GM19468 (cell line): ENCODE data around the gene CHAF1A.

Experiments
- ATAC-seq: cut with Tn5 transposase; IDR thresholded peaks from one replicate; pipeline ENCODE4 v1.9.1; 2021; ENCODE audit warnings: mild to moderate bottlenecking, moderate library complexity, moderate number of reproducible peaks; ENCODE audit not compliant: unreplicated experiment; ENCODE audit errors: extremely low read depth

CHAF1A gene

GRCh38 chr19:4400135-4400936 lies 2.1 kb upstream of the CHAF1A start, which contains the start of gene SH3GL1:
TSS of gene SH3GL1 (minus strand) at chr19:4400547. CDS start at chr19:4400368, 179 bp downstream.
- peak; percentile 31 for ATAC-seq

- no peak for ATAC-seq
Measured at GRCh38 chr19:4401769-4402170, 670 bp upstream of the CHAF1A start.

DNA sequence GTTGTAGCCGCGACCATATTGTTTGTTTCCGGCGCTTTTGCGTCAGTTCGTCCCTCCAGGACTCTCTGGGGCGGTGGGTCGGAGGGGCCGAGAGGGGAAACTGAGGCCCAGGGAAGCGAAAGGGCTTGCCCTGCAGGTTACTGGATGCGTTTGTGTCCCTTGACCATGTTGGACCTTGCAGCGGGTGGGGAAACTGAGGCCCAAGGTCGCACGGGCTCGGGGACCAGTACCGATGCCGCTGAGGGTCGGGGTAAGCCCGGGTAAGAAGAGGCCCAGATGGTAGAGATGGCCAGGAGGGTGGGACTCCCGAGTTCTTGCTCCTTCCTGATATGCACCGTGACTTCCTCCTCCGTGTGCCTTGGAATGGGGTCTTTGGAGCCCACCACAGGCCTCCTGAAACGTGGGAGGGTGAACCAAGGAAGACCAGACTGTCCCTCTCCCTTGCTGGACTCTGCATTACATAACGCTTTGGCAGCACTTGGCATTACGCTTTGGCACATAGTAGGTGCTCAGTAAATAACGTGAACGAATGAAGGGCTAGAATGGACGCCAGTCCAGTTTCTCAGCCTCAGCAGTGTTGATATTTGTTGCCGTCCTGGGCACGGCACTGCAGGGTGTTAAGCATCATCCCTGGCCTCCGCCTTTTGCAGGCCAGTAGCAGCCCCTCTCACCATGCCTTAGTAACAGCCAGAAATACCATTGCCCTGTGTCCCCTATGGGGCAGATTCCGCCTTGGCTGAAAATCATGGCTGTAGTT lies 743 bp downstream of the CHAF1A start:
- no peak for ATAC-seq

DNA sequence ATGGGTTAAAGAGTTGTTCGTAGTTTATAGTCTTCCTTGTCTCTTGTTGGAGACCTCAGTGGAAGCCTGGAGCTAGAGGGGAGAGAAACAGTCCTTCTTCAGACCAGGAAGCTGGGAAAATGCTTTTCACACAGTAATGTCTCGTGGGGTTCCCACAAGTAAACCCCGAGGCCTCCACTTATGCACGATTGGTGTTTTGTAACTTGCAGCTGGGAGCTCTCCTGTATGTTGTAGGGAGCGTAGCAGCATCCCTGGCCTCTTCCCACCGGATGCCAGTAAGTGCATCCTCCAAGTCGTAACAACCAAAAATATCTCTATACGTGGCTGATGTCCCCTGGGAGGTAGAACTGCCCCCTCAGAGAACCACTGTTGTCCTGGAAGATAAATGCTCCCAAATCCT lies 3.5 kb downstream of the CHAF1A start:
- ATAC-seq, result no peak

GRCh38 chr19:4406626-4407025 lies 4.2 kb downstream of the CHAF1A start:
- ATAC-seq, result no peak

GRCh38 chr19:4409123-4409933 lies 6.9 kb downstream of the CHAF1A start:
- no peak for ATAC-seq

- no peak for ATAC-seq
Measured at GRCh38 chr19:4413588-4413987, 11.1 kb downstream of the CHAF1A start.

- no peak for ATAC-seq
Measured at GRCh38 chr19:4414144-4414799, 11.8 kb downstream of the CHAF1A start.

GRCh38 chr19:4414800-4415321 lies 12.4 kb downstream of the CHAF1A start:
- no peak for ATAC-seq

DNA sequence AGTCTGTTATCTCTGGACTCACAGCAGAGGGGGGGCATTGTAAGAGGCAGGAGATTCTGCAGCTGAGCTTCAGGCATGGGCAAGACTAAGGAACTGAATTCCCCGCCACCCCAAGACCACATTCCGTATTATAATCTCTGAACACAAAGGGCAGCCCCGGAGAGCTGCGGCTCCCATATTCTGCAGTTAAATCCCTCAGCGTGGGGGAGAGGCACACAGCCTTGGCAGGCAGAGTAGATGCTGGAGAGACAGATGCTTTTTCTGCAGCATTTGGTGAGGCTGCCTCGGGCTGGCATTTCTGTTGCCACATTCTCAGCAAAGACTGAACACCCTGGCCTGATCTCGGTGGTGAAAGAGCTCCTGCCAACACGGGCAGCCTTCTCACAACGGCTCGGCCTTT lies 12.9 kb downstream of the CHAF1A start:
- no peak for ATAC-seq

DNA sequence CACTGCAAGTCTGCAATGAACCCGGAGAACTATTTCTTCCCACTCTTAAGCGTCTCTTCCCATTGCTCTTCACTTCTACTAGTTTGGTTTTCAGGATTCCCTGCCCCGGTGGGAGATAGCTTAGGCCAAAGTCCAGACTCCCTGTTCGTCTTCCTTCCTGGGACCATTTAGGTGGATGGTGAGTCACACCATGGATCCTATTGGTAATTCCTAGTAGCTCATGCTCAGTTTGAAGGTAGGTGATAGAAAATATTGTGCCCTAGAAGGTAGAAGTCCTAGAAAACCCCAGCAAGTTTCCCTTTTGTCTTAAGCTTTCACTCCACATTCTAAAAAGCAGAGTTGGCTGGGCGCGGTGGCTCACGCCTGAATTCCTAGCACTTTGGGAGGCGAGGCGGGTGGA lies 13.8 kb downstream of the CHAF1A start:
- ATAC-seq, result no peak

DNA sequence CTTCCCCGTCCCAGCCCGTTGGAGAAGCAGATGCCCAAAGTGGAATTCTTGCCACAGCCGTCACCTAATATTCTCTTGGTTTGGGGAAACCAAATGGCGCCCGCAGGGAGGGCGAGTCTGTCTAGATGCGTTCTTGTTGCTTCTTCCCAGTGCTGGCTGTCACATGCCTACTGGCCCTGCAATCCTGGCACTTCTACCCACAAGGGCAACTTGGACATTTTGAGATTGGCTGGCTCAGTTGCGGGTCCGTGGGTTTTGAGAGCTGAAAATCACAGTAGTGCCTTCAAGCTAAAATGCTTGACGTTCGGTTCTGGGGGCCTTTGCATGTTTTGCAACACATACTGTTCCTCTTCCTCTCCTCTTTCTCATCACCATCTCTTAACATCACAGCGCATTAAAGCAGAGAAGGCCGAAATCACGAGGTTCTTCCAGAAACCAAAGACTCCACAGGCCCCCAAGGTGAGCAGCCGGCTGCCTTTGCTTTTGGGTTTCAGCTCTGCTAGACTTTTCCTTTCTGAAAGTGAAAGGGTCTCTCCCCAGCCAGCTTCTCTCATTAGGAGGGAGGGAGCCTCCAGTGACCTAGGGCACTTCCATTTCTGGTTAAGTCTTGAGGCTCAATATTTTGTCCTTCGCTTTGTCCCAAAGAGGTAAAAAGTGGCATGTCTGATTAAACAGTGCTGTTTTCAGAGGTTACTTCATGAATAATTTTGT lies 21.1 kb downstream of the CHAF1A start:
- ATAC-seq, result no peak

- ATAC-seq, result no peak
Measured at GRCh38 chr19:4425537-4425936, 23.1 kb downstream of the CHAF1A start.

DNA sequence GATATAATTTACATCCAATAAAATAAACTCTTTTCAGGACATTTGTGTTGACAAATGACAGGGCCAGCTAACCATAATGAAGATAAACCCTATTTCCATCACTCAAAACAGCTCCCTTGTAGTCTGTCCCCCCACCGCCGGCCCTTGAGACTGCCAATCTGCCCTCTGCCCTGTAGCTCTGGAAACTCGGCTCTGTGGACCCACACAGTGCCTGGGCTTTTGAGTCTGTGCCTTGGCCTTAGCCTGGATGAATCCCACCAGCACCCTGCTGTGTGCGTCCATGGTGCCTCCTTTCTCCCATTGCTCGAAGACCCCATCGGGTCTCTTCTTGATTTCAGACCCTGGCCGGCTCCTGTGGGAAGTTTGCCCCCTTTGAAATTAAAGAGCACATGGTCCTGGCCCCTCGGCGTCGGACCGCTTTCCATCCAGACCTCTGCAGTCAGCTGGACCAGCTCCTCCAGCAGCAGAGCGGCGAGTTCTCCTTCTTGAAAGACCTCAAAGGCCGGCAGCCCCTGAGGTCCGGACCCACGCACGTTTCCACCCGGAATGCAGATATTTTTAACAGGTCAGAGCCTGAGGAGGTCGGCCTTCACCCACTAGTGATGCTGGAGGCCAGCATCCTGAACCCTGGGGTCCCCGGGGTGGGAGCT lies 26.0 kb downstream of the CHAF1A start:
- ATAC-seq, result no peak

GRCh38 chr19:4429256-4429655 lies 26.8 kb downstream of the CHAF1A start:
- no peak for ATAC-seq

DNA sequence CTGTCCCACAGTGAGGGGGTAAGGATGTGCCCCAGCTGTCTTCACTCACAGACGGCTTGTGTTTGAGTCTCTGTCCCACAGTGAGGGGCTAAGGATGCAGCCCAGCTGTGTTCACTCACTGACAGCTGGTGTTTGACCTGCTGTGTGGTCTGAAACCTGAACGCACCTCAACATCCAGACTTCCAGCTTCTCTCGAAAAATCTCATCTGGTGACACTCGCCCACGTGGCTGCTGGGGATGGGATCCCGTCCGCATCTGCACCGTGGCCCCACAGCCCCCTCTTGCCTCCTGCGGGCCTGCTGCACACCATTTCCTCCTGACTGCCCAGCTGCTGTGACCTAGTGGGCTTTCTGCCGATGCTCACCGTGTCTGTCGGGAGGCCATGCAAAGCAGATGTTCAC lies 27.3 kb downstream of the CHAF1A start:
- no peak for ATAC-seq

- no peak for ATAC-seq
Measured at GRCh38 chr19:4430760-4431159, 28.3 kb downstream of the CHAF1A start.

GRCh38 chr19:4431296-4431695 lies 28.9 kb downstream of the CHAF1A start:
- ATAC-seq, result no peak
